ENCODE data around the gene PLCB1. TPM values are rescaled to one million over a fixed set of nuclear protein-coding genes. Genes with fewer than 3 reads are reported as not detected.

The PLCB1 gene
- total and polyA plus RNA-seq, 2 donors (not counting 1 experiment from before 2014, with no cell fraction given) = 13.4 to 23.3 TPM

- DNase-seq (ENCODE audit: low read depth in 2 of 2) = no peak
- Histone ChIP-seq H3K79me2 (ENCODE audit: control insufficient read depth, insufficient read depth, low read length) (no peaks in the 10 kb centered on the region), H3K27me3 (ENCODE audit: control insufficient read depth, insufficient read depth, low read length) (no peaks in the 10 kb centered on the region), H3K9me3 (ENCODE audit: control insufficient read depth, insufficient read depth, low read depth, low read length) (no peaks in the 10 kb centered on the region), H3K4me1 (ENCODE audit: control insufficient read depth, extremely low read depth, insufficient read depth, low read length) (no peaks in the 10 kb centered on the region), H2AFZ (ENCODE audit: low read length) (no peak overlapping the region), H3K36me3 (ENCODE audit: control insufficient read depth, insufficient read depth, low read length) (no peaks in the 10 kb centered on the region), H4K20me1 (ENCODE audit: control insufficient read depth, extremely low read depth, insufficient read depth, low read length) (no peaks in the 10 kb centered on the region), H3K27ac (ENCODE audit: insufficient read depth, low read length) (no peak overlapping the region), H3K4me2 (ENCODE audit: extremely low read depth, insufficient read depth, low read length) (no peak overlapping the region), H3K4me3 (replicated peaks in 1 of 4; ENCODE audit: control extremely low read depth in 1 of 4, insufficient read depth in 1 of 4, low read depth in 3 of 4, low read length in 4 of 4) (no peak overlapping the region), H3K9ac (ENCODE audit: insufficient read depth, low read length) (no peak overlapping the region)
- TF ChIP-seq EZH2 (IDR thresholded peaks at IDR 0.05; ENCODE audit: low read length, missing control alignments) = no peak
- no peak for TF ChIP-seq CTCF (conservative IDR thresholded peaks at IDR 0.05 in 1 of 2, IDR thresholded peaks at IDR 0.05 in 1 of 2; ENCODE audit: low read depth in 1 of 2, low read length in 2 of 2)
Observed at GRCh38 chr20:8700756-8701155, 568.7 kb downstream of the PLCB1 start.

- no peak overlapping the region for H3K4me2 ChIP-seq (ENCODE audit: extremely low read depth, insufficient read depth, low read length)
- H2AFZ ChIP-seq (ENCODE audit: low read length) = no peak overlapping the region
- H3K36me3 ChIP-seq (ENCODE audit: control insufficient read depth, insufficient read depth, low read length) = no peaks in the 10 kb centered on the region
- H3K9me3 ChIP-seq (ENCODE audit: control insufficient read depth, insufficient read depth, low read depth, low read length) = no peaks in the 10 kb centered on the region
- H3K27ac ChIP-seq (ENCODE audit: insufficient read depth, low read length) = no peak overlapping the region
- no peaks in the 10 kb centered on the region for H3K27me3 ChIP-seq (ENCODE audit: control insufficient read depth, insufficient read depth, low read length)
- no peak for DNase-seq (ENCODE audit: low read depth in 2 of 2)
- no peaks in the 10 kb centered on the region for H4K20me1 ChIP-seq (ENCODE audit: control insufficient read depth, extremely low read depth, insufficient read depth, low read length)
- no peaks in the 10 kb centered on the region for H3K4me1 ChIP-seq (ENCODE audit: control insufficient read depth, extremely low read depth, insufficient read depth, low read length)
- TF ChIP-seq CTCF (conservative IDR thresholded peaks at IDR 0.05 in 1 of 2, IDR thresholded peaks at IDR 0.05 in 1 of 2; ENCODE audit: low read depth in 1 of 2, low read length in 2 of 2) (no peak), EZH2 (IDR thresholded peaks at IDR 0.05; ENCODE audit: low read length, missing control alignments) (no peak)
- H3K9ac ChIP-seq (ENCODE audit: insufficient read depth, low read length) = no peak overlapping the region
- H3K4me3 ChIP-seq (replicated peaks in 1 of 4; ENCODE audit: control extremely low read depth in 1 of 4, insufficient read depth in 1 of 4, low read depth in 3 of 4, low read length in 4 of 4) = no peak overlapping the region
- no peaks in the 10 kb centered on the region for H3K79me2 ChIP-seq (ENCODE audit: control insufficient read depth, insufficient read depth, low read length)
Observed at GRCh38 chr20:8706961-8707700, 575.1 kb downstream of the PLCB1 start.

GRCh38 chr20:8709627-8710026, 577.6 kb downstream of the PLCB1 start:
- Histone ChIP-seq H3K79me2 (ENCODE audit: control insufficient read depth, insufficient read depth, low read length) (no peaks in the 10 kb centered on the region), H3K4me1 (ENCODE audit: control insufficient read depth, extremely low read depth, insufficient read depth, low read length) (no peaks in the 10 kb centered on the region), H3K4me3 (replicated peaks in 1 of 4; ENCODE audit: control extremely low read depth in 1 of 4, insufficient read depth in 1 of 4, low read depth in 3 of 4, low read length in 4 of 4) (no peak overlapping the region), H3K27me3 (ENCODE audit: control insufficient read depth, insufficient read depth, low read length) (no peaks in the 10 kb centered on the region), H3K4me2 (ENCODE audit: extremely low read depth, insufficient read depth, low read length) (no peak overlapping the region), H3K36me3 (ENCODE audit: control insufficient read depth, insufficient read depth, low read length) (no peaks in the 10 kb centered on the region), H4K20me1 (ENCODE audit: control insufficient read depth, extremely low read depth, insufficient read depth, low read length) (no peaks in the 10 kb centered on the region), H2AFZ (ENCODE audit: low read length) (no peak overlapping the region), H3K9me3 (ENCODE audit: control insufficient read depth, insufficient read depth, low read depth, low read length) (no peaks in the 10 kb centered on the region), H3K9ac (ENCODE audit: insufficient read depth, low read length) (no peak overlapping the region), H3K27ac (ENCODE audit: insufficient read depth, low read length) (no peak overlapping the region)
- DNase-seq (ENCODE audit: low read depth in 2 of 2) = peak; percentile 4 to 35
- TF ChIP-seq CTCF (conservative IDR thresholded peaks at IDR 0.05 in 1 of 2, IDR thresholded peaks at IDR 0.05 in 1 of 2; ENCODE audit: low read depth in 1 of 2, low read length in 2 of 2) = no peak
- no peak for TF ChIP-seq EZH2 (IDR thresholded peaks at IDR 0.05; ENCODE audit: low read length, missing control alignments)
